ENCODE measurements around the gene OR51B6. TPM values are rescaled to one million over a fixed set of nuclear protein-coding genes. Genes with fewer than 3 reads are reported as not detected.
"Not testable (repeated sequence)": the region's sequence is repeated elsewhere in the genome, so short reads cannot be mapped to it uniquely, and the experiment has no call there.

The OR51B6 gene
- total RNA-seq, 2 donors from 2014 or later: not detected

DNA sequence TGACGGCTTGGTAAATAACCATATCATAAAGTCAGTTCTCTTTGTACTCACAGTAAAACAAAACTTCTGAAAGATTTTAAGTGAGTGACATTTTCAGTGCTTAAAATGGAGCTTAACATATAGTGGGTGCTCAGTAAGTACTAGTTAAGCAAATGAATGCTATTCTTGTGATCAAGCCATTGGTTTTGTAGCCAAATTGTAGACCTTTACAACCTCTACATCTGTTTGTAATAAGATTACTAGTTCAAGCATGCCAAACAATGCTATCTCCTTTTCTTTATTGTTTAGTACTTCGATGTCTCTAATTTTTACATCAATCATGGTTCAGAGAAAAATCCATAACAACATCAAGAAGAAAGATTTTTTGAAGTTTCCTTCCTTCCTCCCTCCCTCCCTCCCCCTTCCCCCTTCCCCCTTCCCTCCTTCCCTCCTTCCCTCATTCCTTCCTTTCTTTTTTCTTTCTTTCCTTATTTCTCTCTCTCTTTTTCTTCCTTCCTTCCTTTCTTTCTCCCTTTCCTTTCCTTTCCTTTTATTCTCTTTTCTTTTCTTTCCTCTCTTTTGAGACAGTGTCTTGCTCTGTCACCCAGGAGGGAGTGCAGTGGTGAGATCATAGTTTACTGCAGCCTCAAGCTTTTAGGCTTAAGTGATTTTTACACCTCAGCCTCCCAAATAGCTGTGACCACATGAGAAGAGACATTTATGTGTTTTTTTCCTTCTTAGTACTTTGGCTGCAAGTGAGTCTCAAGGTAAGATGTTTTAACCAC, 43.9 kb upstream of the OR51B6 start:
- ATAC-seq: no peak
- H3K9me3 ChIP-seq: no peaks in the 10 kb centered on the region
- WGBS, 2 donors: 52 to 55% methylated on average over 2 of the region's 2 CpGs

GRCh38 chr11:5310423-5310822, 40.9 kb upstream of the OR51B6 start:
- WGBS, 2 donors: 95 to 97% methylated on average over 1 of the region's 1 CpG
- intact Hi-C loops (cut with DNase I): no loop called here

More for the DNA sequence above, 43.9 kb upstream of the OR51B6 start:
- Histone ChIP-seq H3K27me3 (no peaks in the 10 kb centered on the region), H3K27ac (no peak overlapping the region), H3K4me1 (no peaks in the 10 kb centered on the region), H3K36me3 (replicated peaks in 1 of 2; ENCODE audit: insufficient read depth in 1 of 2, low read depth in 2 of 2) (no peaks in the 10 kb centered on the region), H3K4me3 (no peak overlapping the region)
- intact Hi-C loops (cut with DNase I): no loop called here
- TF ChIP-seq POLR2A (IDR thresholded peaks at IDR 0.05) (no peak), CTCF (IDR thresholded peaks at IDR 0.05) (no peak)
- no peak for DNase-seq

GRCh38 chr11:5313326-5314023, 37.8 kb upstream of the OR51B6 start:
- H3K4me1 ChIP-seq; intact Hi-C loops (cut with DNase I); H3K27ac ChIP-seq; H3K9me3 ChIP-seq; ATAC-seq; H3K27me3 ChIP-seq; H3K4me3 ChIP-seq; DNase-seq; H3K36me3 ChIP-seq (replicated peaks in 1 of 2; ENCODE audit: insufficient read depth in 1 of 2, low read depth in 2 of 2): not testable (repeated sequence)
- WGBS, 2 donors: 64 to 83% methylated on average over 3 of the region's 3 CpGs

More at GRCh38 chr11:5310423-5310822, 40.9 kb upstream of the OR51B6 start:
- Histone ChIP-seq H3K4me3 (no peak overlapping the region), H3K4me1 (no peaks in the 10 kb centered on the region), H3K27ac (no peak overlapping the region), H3K9me3 (no peaks in the 10 kb centered on the region), H3K27me3 (no peaks in the 10 kb centered on the region), H3K36me3 (replicated peaks in 1 of 2; ENCODE audit: insufficient read depth in 1 of 2, low read depth in 2 of 2) (no peaks in the 10 kb centered on the region)
- no peak for DNase-seq
- no peak for ATAC-seq
- no peak for TF ChIP-seq POLR2A (IDR thresholded peaks at IDR 0.05)
- no peak for TF ChIP-seq CTCF (IDR thresholded peaks at IDR 0.05)

- ATAC-seq (no peak), DNase-seq (no peak)
- Histone ChIP-seq H3K4me3 (no peak overlapping the region), H3K27me3 (no peaks in the 10 kb centered on the region), H3K9me3 (no peaks in the 10 kb centered on the region), H3K36me3 (replicated peaks in 1 of 2; ENCODE audit: insufficient read depth in 1 of 2, low read depth in 2 of 2) (no peaks in the 10 kb centered on the region), H3K4me1 (no peaks in the 10 kb centered on the region), H3K27ac (no peak overlapping the region)
- WGBS, 2 donors: 50 to 61% methylated on average over 5 of the region's 5 CpGs
- TF ChIP-seq POLR2A (IDR thresholded peaks at IDR 0.05): no peak
- no peak for TF ChIP-seq CTCF (IDR thresholded peaks at IDR 0.05)
- intact Hi-C loops (cut with DNase I): no loop called here
Observed at GRCh38 chr11:5317292-5317691, 34.0 kb upstream of the OR51B6 start.

GRCh38 chr11:5324197-5324596, 27.1 kb upstream of the OR51B6 start, which contains the start of gene OR51B2:
OR51B2 (minus strand) TSS chr11:5324297; CDS start chr11:5324297, 0 bp downstream.
- Histone ChIP-seq H3K36me3 (replicated peaks in 1 of 2; ENCODE audit: insufficient read depth in 1 of 2, low read depth in 2 of 2) (no peaks in the 10 kb centered on the region), H3K4me3 (no peak within 1 kb of the TSS), H3K4me1 (no peaks in the 10 kb centered on the region), H3K9me3 (no peaks in the 10 kb centered on the region), H3K27ac (no peak within 1 kb of the TSS), H3K27me3 (no peaks in the 10 kb centered on the region)
- no peak for DNase-seq
- no peak for ATAC-seq
- 54 to 63% methylated on average over 3 of the region's 3 CpGs for WGBS, 2 donors
- TF ChIP-seq POLR2A (IDR thresholded peaks at IDR 0.05): no peak
- no peak for TF ChIP-seq CTCF (IDR thresholded peaks at IDR 0.05)
- intact Hi-C loops (cut with DNase I): no loop called here
